Mesodermal cell (in vitro differentiated cells): ENCODE data around the gene SCN3A. TPM values are rescaled to one million over a fixed set of nuclear protein-coding genes. Genes with fewer than 3 reads are reported as not detected.

ENCODE experiments used
- H3K27ac ChIP-seq: 2 replicates; pipeline ENCODE4 v1.7.0; 2013; ENCODE audit warnings: mild to moderate bottlenecking, low read depth, low read length, moderate library complexity; ENCODE audit not compliant: severe bottlenecking
- H3K36me3 ChIP-seq: 2 replicates; pipeline ENCODE4 v1.7.1; 2013; ENCODE audit warnings: mild to moderate bottlenecking, low read length, moderate library complexity; ENCODE audit not compliant: control insufficient read depth, insufficient read depth
- H3K4me1 ChIP-seq: one replicate; pipeline ENCODE4 v1.7.1; 2013; ENCODE audit warnings: mild to moderate bottlenecking, low read length; ENCODE audit not compliant: insufficient read depth, control insufficient read depth, poor library complexity, severe bottlenecking
- H3K4me3 ChIP-seq: 2 replicates; pipeline ENCODE4 v1.7.0; 2013; ENCODE audit warnings: low read length, control low read depth, mild to moderate bottlenecking; ENCODE audit not compliant: insufficient read depth, poor library complexity, severe bottlenecking; ENCODE audit errors: extremely low read depth
- H3K9me3 ChIP-seq: 2 replicates; pipeline ENCODE4 v1.7.1; 2013; ENCODE audit warnings: mild to moderate bottlenecking, low read length, moderate library complexity; ENCODE audit not compliant: control insufficient read depth
- WGBS, 2 experiments: methylation state at CpG; one replicate each; pipeline ENCODE4 v1.1.5; 2013; ENCODE audit warnings: missing lambda C conversion rate in 2 of 2; ENCODE audit not compliant: insufficient coverage in 2 of 2; 5-methylcytosine and 5-hydroxymethylcytosine counted together
- polyA plus RNA-seq, 2 experiments: library from polyadenylated mRNA; stranded (reverse); fragments of 50-300 nt; gene quantifications; one replicate each; pipeline ENCODE4 v1.2.3, GENCODE V29; 2013

The SCN3A gene
- 2.4 TPM for polyA plus RNA-seq (2013, experiment 1 of 2)
- polyA plus RNA-seq (2013, experiment 2 of 2) = 2.8 TPM

GRCh38 chr2:165203689-165204559 is at the start of gene SCN3A:
Gene SCN3A (minus strand): TSS chr2:165204050. CDS start chr2:165176394, 27,656 bp downstream.
- Histone ChIP-seq H3K27ac (no peak within 1 kb of the TSS), H3K9me3 (no peaks in the 10 kb centered on the region), H3K4me1 (no peaks in the 10 kb centered on the region), H3K36me3 (no peaks in the 10 kb centered on the region), H3K4me3 (no peak within 1 kb of the TSS)
- WGBS, 2 experiments = no CpG with 5 or more reads among the region's 8 CpGs

GRCh38 chr2:165253178-165253577 is 49.3 kb upstream of the SCN3A start:
- Histone ChIP-seq H3K4me1 (no peaks in the 10 kb centered on the region), H3K36me3 (no peaks in the 10 kb centered on the region), H3K9me3 (no peaks in the 10 kb centered on the region), H3K27ac (no peak overlapping the region), H3K4me3 (no peak overlapping the region)

GRCh38 chr2:165251366-165251765 is 47.5 kb upstream of the SCN3A start:
- Histone ChIP-seq H3K9me3 (no peaks in the 10 kb centered on the region), H3K27ac (no peak overlapping the region), H3K36me3 (no peaks in the 10 kb centered on the region), H3K4me1 (no peaks in the 10 kb centered on the region), H3K4me3 (no peak overlapping the region)
- WGBS, 2 experiments = 100% methylated on average over 3 of the region's 4 CpGs

- 72 to 79% methylated on average over 2 of the region's 2 CpGs for WGBS, 2 experiments
- H3K9me3 ChIP-seq = no peaks in the 10 kb centered on the region
- H3K27ac ChIP-seq = no peak overlapping the region
- no peaks in the 10 kb centered on the region for H3K4me1 ChIP-seq
- no peaks in the 10 kb centered on the region for H3K36me3 ChIP-seq
- H3K4me3 ChIP-seq = no peak overlapping the region
Observed at GRCh38 chr2:165248238-165248637, 44.4 kb upstream of the SCN3A start.

GRCh38 chr2:165245081-165245793 is 41.4 kb upstream of the SCN3A start:
- Histone ChIP-seq H3K9me3 (no peaks in the 10 kb centered on the region), H3K4me1 (no peaks in the 10 kb centered on the region), H3K27ac (no peak overlapping the region), H3K36me3 (no peaks in the 10 kb centered on the region), H3K4me3 (no peak overlapping the region)
- WGBS, 2 experiments = 82% methylated on average over 3 of the region's 5 CpGs; no CpG with 5 or more reads in 1 of the 2 experiments

GRCh38 chr2:165240916-165241315 is 37.1 kb upstream of the SCN3A start:
- no peak overlapping the region for H3K4me3 ChIP-seq
- H3K27ac ChIP-seq = no peak overlapping the region
- no CpG with 5 or more reads among the region's 2 CpGs for WGBS, 2 experiments
- H3K9me3 ChIP-seq = no peaks in the 10 kb centered on the region
- no peaks in the 10 kb centered on the region for H3K36me3 ChIP-seq
- no peaks in the 10 kb centered on the region for H3K4me1 ChIP-seq

- H3K36me3 ChIP-seq = no peaks in the 10 kb centered on the region
- H3K4me1 ChIP-seq = no peaks in the 10 kb centered on the region
- WGBS, 2 experiments = 92% methylated on average over 1 of the region's 4 CpGs; no CpG with 5 or more reads in 1 of the 2 experiments
- H3K4me3 ChIP-seq = no peak overlapping the region
- H3K27ac ChIP-seq = no peak overlapping the region
- H3K9me3 ChIP-seq = no peaks in the 10 kb centered on the region
Observed at GRCh38 chr2:165239856-165240515, 36.1 kb upstream of the SCN3A start.

- H3K27ac ChIP-seq = no peak within 1 kb of the TSS
- no peaks in the 10 kb centered on the region for H3K4me1 ChIP-seq
- no peaks in the 10 kb centered on the region for H3K36me3 ChIP-seq
- 0 to 40% methylated on average over 1 of the region's 3 CpGs for WGBS, 2 experiments
- no peak within 1 kb of the TSS for H3K4me3 ChIP-seq
- H3K9me3 ChIP-seq = no peaks in the 10 kb centered on the region
Observed at GRCh38 chr2:165239230-165239629, 35.4 kb upstream of the SCN3A start, which contains the start of gene SCN2A. Gene SCN2A (plus strand): TSS chr2:165239414. CDS start chr2:165295824, 56,410 bp downstream.

GRCh38 chr2:165238295-165238694 is 34.4 kb upstream of the SCN3A start:
- WGBS, 2 experiments = no CpG with 5 or more reads among the region's 3 CpGs
- Histone ChIP-seq H3K4me1 (no peaks in the 10 kb centered on the region), H3K36me3 (no peaks in the 10 kb centered on the region), H3K4me3 (no peak overlapping the region), H3K9me3 (no peaks in the 10 kb centered on the region), H3K27ac (no peak overlapping the region)

GRCh38 chr2:165237056-165237455 is 33.2 kb upstream of the SCN3A start:
- H3K4me1 ChIP-seq = no peaks in the 10 kb centered on the region
- H3K36me3 ChIP-seq = no peaks in the 10 kb centered on the region
- no peak overlapping the region for H3K4me3 ChIP-seq
- H3K9me3 ChIP-seq = no peaks in the 10 kb centered on the region
- H3K27ac ChIP-seq = no peak overlapping the region
- WGBS, 2 experiments = 68 to 76% methylated on average over 2 of the region's 2 CpGs
